NCI-H748 (cell line): Measurements from ENCODE around the gene PSMD13.

Experiments
- DNase-seq: peaks from one replicate; lab custom pipeline; 2025; ENCODE audit not compliant: unreplicated experiment; lab: John Stamatoyannopoulos, UW

PSMD13 gene

DNA sequence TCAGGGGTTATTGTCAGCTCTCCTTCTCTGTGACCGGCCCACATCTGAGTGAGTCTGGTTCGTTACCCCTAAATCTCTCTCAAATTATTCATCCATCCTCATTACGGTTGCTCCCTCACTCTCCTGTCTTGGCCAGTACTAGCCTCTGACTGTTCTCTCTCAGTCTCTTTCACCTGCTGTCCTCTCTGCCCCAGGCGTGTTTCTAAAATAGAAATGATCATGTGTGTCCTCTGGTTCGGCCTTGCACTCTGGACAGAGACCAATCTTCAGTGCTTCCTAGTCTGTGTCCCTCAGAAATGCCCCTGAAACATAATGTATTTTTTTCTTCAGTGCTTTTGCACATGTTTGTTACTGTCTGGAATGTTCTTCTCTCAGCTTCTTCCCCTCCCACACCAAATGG lies 4.9 kb downstream of the PSMD13 start:
- DNase-seq = no peak

DNA sequence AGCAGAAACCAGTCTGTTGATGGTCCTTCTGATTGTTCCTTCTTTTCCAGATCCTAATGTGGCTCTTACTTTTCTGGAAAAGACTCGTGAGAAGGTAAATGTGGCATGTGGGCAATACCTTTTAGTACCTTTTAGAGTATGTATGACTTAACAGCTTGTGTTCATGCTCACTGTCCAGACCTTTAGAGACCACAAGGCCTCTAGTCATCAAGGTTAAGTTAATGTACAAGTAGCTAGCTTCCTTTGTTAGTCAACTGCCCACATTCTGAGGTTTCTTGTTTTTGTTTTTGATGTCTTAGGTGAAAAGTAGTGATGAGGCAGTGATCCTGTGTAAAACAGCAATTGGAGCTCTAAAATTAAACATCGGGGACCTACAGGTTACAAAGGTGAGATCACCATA lies 7.6 kb downstream of the PSMD13 start:
- DNase-seq = no peak

DNA sequence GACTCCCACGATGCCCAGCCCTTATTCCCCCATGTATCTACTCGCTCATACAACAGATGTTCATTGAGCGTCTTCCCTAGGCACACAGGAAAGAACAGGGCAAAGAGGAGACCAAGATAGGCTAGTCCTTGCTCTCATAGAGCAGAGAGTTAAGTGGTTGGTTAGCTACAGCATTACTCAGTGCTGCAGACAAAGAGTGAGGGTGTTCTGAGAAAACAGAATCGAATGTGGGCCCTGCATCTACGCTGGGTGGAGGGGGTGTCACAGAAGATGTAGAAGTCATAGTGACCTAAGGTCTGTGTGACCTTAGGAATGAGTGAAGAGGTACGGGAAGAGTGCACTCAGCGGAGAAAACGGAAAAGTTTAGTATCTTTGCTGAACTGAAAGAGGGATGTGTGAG lies 12.3 kb downstream of the PSMD13 start:
- DNase-seq = no peak

DNA sequence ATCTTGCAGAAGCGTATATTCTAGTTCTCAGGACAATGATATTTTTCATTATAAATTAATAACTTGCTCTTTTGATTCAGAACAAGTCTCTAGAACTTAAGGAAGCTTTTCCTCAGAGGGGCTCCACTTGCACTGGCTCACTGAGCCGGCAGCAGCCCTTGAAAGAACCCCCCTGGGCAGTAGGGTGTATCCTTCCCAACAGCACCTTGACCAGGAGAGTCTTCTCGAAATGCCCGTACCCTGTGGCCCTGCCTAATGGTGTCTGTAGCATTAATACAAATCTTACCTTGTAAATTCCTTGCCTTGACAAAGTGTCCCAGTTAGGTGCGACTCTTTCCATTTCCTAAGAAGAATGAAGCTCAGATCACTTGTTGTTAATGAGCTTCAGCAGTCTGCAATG lies 13.5 kb downstream of the PSMD13 start:
- DNase-seq = no peak

DNA sequence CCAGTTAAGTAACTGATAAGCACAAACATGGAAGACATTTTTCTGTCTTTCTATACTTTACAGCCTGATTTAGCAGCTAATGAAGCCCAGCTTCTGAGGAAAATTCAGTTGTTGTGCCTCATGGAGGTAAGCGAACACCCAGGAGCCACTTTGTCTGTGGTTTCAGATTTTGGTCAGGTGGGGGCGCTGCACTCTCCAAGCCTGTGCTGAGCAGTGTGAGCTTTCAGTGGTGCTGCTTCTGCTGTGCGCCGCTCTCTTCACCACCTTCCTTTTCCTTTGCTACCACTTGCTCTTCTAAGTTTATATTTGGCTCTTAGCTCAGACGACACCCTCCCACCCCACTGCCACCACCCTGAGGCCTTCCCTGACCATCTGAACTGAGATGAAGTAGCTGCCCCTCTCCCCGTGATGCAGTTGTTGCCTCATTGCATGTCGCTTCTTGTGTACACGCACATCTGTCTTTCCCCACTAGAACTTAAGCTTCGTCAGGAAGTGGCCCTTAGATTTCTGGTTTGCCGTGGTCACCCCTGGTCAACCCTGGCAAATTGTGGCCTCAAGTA lies 14.0 kb downstream of the PSMD13 start:
- peak; percentile 50 for DNase-seq

DNA sequence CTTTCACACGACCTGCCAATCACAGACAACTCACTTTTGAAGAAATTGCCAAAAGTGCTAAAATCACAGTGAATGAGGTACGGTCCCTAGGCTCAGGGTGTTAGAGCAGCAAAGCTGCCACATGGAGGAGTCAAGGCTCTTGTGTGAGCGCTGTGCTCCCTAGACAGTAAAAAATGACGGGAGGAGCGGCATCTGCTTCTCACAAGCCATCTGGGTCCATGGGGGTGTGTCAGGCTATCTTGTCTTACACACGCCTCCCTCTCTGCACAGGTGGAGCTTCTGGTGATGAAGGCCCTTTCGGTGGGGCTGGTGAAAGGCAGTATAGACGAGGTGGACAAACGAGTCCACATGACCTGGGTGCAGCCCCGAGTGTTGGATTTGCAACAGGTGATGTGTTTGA lies 14.8 kb downstream of the PSMD13 start:
- no peak for DNase-seq

DNA sequence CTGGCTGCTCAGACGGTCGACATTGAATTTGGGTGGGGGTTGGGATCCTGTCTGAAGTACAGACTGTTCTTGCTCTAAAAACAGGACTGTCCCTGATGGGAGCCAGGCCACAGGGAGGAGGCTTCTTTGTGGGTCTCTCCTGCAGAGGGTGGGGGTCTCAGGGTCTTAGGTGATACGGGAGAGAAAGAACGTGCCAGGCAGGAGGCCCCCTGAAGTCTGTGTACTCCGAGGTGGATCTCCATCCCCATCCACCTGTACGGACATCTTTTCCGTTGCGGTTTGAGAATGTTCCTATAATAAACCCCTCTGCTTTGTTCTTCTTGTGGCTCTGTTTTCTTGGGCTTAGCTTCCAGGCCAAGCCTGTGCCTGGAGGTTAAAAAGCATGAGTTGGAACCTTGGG lies 15.9 kb downstream of the PSMD13 start:
- no peak for DNase-seq

DNA sequence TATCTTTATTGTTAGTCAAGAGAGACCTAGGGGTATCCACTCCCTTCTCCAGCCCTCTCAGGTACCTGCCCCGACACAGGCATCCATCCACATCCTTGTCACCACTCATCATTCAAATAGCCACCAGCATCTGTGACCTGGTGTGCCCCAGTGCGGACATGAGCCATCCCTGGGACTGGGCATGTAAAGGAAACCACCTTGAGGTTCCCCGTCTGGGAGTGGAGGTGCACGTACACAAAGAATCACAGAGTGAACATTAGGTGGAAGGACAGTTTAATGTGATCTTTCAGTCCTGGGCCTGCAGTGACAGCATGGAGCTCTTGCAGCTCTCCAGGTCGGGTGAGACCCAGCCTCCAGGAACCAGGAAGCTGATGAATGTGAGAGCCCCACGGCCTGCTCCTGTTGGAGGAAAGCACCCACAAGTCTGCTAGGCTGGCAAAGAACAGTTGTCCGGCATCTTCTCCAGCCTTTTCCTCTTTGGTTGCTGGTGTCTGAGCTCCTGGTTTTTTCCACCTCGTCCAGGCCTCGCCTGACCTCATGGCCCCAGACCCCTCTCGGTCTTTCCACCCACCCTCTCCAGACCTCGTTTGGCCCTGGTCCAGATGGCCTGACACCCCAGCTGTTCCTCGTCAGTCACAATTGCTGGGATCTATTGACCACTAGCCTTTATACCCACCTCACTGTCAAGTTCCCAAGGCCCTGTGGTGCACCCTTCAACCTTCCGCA lies 16.5 kb downstream of the PSMD13 start:
- no peak for DNase-seq

DNA sequence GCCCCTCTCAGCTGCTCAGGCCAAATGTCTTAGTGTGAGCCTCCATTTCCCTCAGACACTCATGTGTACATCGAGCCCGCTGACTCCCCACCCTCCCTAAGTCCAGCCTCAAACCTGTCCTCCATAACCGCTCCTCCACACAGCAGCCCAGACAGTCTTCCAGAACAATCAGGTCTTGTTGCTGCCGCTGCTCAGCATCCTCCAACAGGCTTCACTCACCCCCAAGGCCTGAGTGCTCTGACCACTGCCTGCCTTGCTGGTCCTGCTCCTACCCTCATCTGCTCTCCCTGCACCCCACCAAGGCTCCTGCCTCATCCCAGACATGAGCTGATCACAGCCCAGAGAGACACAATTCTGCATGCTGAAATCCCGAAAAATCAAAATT lies 17.1 kb downstream of the PSMD13 start:
- DNase-seq = no peak

DNA sequence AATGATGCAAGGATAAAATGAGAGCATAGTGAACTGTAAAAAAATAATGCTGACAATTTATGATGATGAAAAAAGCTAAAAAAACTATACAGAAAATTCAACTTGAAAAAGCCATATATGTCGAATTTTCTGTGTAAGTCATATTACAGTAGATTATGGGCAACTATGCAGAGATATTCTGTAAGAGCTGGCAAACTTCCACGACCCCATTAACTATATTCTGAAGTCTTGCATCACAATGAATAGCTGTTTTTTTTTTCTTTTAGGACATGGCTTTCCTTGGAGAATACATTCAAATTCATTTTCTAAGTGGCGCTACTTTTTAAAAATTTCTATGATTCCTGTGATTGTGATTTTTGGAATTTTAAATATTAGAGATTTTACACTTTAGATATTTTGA lies 18.4 kb downstream of the PSMD13 start:
- DNase-seq = no peak

DNA sequence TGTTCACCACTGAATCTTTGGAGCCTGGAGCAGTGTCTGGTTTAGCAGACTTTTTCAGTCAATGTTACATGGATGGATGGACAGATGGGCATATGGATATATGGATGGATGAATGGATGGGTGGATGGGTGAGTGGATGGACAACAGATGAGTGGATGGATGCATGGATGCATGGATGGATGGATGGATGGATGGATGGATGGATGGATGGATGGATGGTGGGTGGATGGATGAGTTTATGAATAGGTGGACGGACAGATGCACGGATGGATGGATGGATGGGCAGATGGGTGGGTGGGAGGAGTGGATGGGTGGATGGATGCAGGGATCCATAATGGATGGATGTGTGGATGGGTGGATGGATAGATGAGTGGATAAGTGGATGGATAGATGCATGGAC lies 19.0 kb downstream of the PSMD13 start:
- no peak for DNase-seq

DNA sequence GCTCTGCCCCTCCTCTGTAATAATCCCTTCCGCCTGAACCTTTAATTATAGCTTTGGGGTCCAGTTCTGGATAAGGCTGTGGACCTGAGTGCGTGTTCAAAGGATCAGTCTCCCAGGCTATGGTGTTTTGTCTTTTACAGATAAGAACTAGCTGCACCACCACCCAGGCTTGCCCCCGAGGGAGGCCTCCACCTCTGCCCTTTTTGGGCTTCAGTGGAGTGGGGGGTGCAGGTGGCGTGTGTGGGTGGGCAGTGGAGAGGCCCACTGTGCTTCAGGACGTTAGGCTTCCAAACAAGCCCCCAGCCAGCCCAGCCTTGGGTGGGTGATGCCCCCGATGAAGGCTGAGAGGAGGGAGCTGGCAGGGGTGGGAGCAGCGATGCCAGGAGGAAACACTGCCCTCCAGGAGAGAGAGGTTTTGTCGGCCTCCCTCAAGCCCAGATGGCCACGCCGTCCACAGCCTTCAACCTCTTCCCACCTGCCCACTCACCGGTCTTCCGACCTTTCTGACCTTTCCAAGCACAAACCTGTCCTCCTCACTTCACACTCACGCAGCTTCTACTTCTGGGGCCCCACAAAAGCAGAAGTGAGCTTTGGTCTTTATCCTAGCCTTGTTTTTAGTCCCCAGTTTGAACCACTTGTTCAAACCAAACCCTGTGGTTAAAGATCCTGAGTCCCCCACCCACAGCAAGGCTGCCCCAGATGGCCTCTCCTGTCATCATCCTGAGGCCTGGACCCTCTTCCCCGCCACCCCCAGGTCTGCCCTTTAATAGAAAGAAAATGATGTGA lies 20.4 kb downstream of the PSMD13 start:
- no peak for DNase-seq

DNA sequence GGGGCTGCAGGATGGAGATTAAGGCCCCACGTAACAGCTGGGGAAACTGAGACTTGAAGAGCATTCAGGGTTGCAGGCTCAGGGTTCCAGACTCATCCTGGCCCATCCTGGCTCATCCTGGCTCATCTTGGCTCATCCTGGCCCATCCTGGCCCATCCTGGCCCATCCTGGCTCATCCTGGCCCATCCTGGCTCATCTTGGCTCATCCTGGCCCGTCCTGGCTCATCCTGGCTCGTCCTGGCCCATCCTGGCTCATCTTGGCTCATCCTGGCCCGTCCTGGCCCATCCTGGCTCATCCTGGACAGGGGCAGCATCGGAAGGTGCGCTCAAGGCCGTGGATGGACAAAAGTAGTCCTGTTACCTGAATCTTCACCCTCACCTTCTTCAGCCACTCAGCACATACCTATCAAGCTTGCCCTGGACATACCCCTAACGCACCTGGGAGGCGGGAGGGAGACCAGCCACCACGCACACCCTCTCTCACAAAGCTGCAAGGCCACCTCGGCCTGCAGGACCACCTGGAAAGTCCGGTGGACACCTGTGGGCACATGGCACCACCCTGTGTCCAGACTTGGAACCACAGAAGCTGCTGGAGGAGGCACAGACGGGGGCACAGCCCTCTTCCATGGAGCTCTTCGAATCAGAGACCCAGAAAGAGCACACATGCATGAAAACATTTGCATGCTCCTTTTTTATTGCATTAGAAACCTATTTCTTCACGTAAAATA lies 21.2 kb downstream of the PSMD13 start:
- no peak for DNase-seq

DNA sequence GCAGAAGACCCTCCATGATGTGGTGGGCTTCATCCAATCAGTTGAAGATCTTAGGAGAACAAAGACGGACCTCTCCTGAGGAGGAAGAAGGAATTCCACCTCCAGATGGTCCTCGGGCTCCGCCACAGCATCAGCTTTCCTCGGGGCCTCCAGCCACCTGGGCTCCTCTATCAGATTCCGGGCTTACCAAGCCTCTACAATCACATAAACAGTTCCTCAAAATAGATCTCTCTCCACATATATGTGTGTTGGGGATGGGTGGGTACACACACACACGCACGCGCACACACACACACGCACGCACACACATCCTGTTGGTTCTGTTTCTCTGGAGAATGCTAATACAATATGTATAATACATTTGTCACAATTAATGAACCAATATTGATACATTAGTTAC lies 22.6 kb downstream of the PSMD13 start:
- no peak for DNase-seq

DNA sequence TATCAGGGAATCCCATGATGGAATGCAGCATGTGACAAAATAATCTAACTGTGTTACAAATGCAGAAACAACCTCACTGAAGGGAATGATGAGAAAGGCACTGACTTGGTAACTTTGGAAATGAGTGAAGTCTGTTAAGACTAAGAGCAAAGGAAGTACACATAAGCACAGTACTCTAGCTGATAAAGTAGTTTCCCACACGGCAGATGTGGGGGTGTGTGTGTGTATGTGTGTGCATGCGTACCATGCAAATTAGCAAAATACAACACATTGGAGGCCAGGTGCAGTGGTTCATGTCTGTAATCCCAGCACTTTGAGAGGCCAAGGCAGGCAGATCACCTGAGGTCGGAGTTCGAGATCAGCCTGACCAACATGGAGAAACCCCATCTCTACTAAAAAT lies 24.8 kb downstream of the PSMD13 start:
- no peak for DNase-seq

DNA sequence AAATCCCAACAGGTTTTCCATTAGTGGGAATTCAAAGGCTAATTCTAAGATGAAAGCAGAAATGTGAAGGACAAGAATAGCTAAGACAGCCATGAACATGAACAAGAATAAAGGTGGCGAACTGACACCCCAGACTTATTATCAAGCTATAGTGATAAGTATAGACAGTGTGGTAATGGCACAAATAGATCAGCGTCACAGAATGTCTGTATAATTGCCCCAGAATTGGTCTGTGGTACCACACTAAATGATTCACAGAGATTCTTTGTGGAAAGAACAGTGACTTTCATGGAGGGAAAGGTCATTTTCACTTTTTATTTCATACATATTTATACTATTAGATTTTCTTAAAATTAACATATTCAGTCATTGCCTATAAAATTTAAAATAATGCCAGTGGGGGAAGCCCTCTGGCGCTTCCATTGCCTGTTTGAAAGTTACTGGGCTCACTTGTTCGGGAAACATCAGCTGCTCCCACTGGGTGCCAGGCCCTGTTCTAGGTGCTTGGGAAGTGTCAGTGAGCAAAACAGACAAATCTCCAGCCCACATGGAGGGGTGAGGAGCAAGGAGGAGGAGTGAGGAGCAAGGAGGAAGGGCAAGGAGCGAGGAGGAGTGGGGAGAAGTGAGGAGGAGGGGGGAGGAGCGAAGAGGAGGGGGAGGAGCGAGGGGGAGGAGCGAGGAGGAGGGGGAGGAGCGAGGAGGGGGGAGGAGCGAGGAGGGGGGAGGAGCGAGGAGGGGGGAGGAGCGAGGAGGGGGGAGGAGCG lies 30.1 kb downstream of the PSMD13 start:
- DNase-seq = no peak

DNA sequence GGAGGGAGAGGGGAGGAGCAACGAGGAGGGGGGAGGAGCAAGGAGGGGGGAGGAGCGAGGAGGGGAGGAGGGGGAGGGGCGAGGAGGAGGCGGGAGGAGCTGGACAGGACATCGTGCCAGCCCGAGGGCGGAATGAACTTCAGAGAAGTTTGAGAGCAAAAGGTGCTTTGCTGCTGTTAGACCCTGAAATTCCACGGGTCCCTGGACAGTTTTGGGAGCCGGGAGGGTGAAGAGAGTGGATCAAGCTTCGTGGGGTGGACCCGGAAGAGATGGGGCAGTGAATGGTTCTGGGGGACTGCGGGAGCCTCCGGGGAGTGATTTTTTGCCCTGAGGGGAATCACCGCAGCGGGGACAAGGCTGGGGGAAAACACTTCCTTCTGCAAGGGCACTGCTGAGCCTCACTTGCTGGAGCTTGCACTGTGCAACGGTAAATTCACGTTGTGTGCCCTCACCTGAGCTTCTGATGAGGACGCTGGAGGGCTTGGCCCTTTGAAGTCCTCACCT lies 30.8 kb downstream of the PSMD13 start:
- DNase-seq = no peak

DNA sequence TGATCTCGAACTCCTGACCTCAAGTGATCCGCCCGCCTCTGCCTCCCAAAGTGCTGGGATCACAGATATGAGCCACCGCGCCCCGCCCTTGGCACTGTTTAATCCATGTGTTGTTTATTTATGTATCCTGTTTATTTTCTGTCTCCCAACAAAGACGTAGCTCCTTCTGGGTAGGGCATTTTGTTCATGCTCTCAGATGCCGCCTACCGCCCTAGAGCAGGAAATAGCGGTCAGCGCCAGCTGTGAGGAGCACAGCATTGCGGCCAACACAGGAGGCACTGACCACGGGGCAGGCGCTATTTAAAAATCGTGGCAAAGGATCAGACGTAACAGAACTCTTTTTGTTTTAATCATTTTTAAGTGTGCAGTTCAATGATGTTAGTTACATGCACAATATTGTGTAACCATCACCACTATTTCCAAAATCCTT lies 32.0 kb downstream of the PSMD13 start:
- DNase-seq = peak; percentile 33

DNA sequence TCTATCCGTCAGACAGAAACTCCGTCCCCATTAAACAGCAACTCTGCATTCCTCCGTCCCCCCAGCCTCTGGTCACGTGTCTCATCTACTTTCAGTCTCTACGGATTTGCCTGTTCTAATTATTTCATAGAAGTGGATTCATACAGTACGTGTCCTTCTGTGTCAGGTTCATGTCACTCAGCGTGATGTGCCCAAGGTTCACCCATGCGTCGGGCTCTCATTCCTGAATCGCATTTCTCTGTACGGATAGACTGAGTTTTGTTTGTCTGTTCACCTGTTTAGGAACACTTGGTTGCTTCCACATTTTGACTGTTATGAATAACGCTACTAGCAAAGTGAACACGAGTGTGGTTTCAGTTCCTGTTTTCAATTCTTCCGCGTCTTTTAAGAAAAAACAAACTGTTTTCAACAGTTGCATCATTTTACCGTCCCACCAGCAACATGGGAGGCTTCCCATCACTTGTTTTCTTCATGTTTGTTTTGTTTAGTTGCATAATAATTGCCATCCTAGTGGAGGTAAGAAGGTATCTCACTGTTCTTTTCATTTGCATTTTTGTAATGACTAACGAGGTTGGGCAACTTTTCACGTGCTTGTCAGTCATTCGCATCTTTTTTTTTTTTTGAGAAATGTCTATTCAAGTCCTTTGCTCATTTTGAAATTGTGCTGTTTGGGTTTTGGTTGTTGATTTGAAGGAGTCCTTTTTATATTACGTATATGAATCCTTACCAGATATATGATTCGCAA lies 32.5 kb downstream of the PSMD13 start:
- DNase-seq = no peak
